DND-41 (cell line): ENCODE measurements around the gene ADGB.

Experiments used
- ATAC-seq: fragments of 200-7000 bp; cut with Tn5 transposase; 3 replicates; pipeline ENCODE4 v1.9.1; 2021; ENCODE audit warnings: low read depth; ENCODE audit not compliant: insufficient read depth
- DNase-seq: peaks from one replicate; pipeline ENCODE4 v3.0.0-alpha.2; 2020
- H2AFZ ChIP-seq: 2 replicates; pipeline ENCODE4 v1.6.0; 2012; ENCODE audit warnings: low read depth, low read length
- H3K27ac ChIP-seq: 2 replicates; pipeline ENCODE4 v1.5.1; 2012; ENCODE audit warnings: low read length, inconsistent platforms
- H3K27me3 ChIP-seq: fragments of 200-600 bp; sonication (generic); 2 replicates; pipeline ENCODE4 v1.6.0; 2012; ENCODE audit warnings: low read length, mild to moderate bottlenecking, inconsistent platforms; ENCODE audit not compliant: insufficient read depth, poor library complexity
- H3K36me3 ChIP-seq: 2 replicates; pipeline ENCODE4 v1.5.1; 2012; ENCODE audit warnings: low read length, inconsistent platforms; ENCODE audit not compliant: insufficient read depth
- H3K4me1 ChIP-seq: 2 replicates; pipeline ENCODE4 v1.5.1; 2012; ENCODE audit warnings: mild to moderate bottlenecking, low read length; ENCODE audit not compliant: insufficient read depth
- H3K4me2 ChIP-seq: 2 replicates; pipeline ENCODE4 v1.6.0; 2012; ENCODE audit warnings: mild to moderate bottlenecking, moderate library complexity, low read length, inconsistent platforms; ENCODE audit not compliant: insufficient read depth
- H3K4me3 ChIP-seq, 2 experiments: fragments of 200-600 bp in 1 of 2; shearing (Covaris generic) in 1 of 2; 2 replicates each; pipeline ENCODE4 v1.5.1; 2012 to 2016; ENCODE audit warnings: inconsistent platforms in 2 of 2, low read length in 2 of 2, mild to moderate bottlenecking in 2 of 2, low read depth in 1 of 2, moderate library complexity in 1 of 2
- H3K79me2 ChIP-seq: 2 replicates; pipeline ENCODE4 v1.6.0; 2012; ENCODE audit warnings: low read length, inconsistent platforms; ENCODE audit not compliant: insufficient read depth
- H3K9ac ChIP-seq: 2 replicates; pipeline ENCODE4 v1.6.0; 2012; ENCODE audit warnings: low read depth, mild to moderate bottlenecking, inconsistent platforms, low read length, moderate library complexity
- H3K9me3 ChIP-seq: 2 replicates; pipeline ENCODE4 v1.5.1; 2012; ENCODE audit warnings: low read length, moderate library complexity, mild to moderate bottlenecking, inconsistent platforms; ENCODE audit not compliant: insufficient read depth, severe bottlenecking
- H4K20me1 ChIP-seq: 2 replicates; pipeline ENCODE4 v1.6.0; 2012; ENCODE audit warnings: low read length; ENCODE audit not compliant: insufficient read depth
- CTCF ChIP-seq: IDR thresholded peaks from 2 replicates; pipeline ENCODE4 v1.5.1; 2012; ENCODE audit warnings: borderline replicate concordance, low read length, moderate library complexity, mild to moderate bottlenecking; ENCODE audit not compliant: poor library complexity, severe bottlenecking; ENCODE audit errors: extremely low read depth
- EZH2 ChIP-seq: IDR thresholded peaks from 3 replicates; pipeline ENCODE4 v1.6.1; 2012; ENCODE audit warnings: borderline replicate concordance, low read depth, mild to moderate bottlenecking, moderate library complexity, low read length, inconsistent platforms; ENCODE audit not compliant: severe bottlenecking

The ADGB gene

GRCh38 chr6:146856296-146856695, 257.5 kb downstream of the ADGB start:
- Histone ChIP-seq H3K36me3 (no peaks in the 10 kb centered on the region), H3K27me3 (no peaks in the 10 kb centered on the region), H3K4me2 (no peak overlapping the region), H3K27ac (no peak overlapping the region), H3K4me1 (no peaks in the 10 kb centered on the region), H2AFZ (no peak overlapping the region), H3K9ac (no peak overlapping the region), H3K9me3 (no peaks in the 10 kb centered on the region), H4K20me1 (no peaks in the 10 kb centered on the region), H3K79me2 (no peaks in the 10 kb centered on the region), H3K4me3 (no peak overlapping the region)
- TF ChIP-seq CTCF (no peak), EZH2 (no peak)
- ATAC-seq (no peak), DNase-seq (no peak)

- Histone ChIP-seq H3K36me3 (no peaks in the 10 kb centered on the region), H3K9ac (no peak overlapping the region), H3K4me1 (no peaks in the 10 kb centered on the region), H3K79me2 (no peaks in the 10 kb centered on the region), H3K4me2 (no peak overlapping the region), H3K9me3 (no peaks in the 10 kb centered on the region), H4K20me1 (no peaks in the 10 kb centered on the region), H3K27ac (no peak overlapping the region), H3K27me3 (no peaks in the 10 kb centered on the region), H3K4me3 (no peak overlapping the region), H2AFZ (no peak overlapping the region)
- DNase-seq (peak; percentile 56), ATAC-seq (peak; percentile 97)
- no peak for TF ChIP-seq EZH2
- peak; percentile 89 for TF ChIP-seq CTCF
These were observed 258.6 kb downstream of the ADGB start for GRCh38 chr6:146857180-146857979.

- no peak for DNase-seq
- Histone ChIP-seq H3K4me2 (no peak overlapping the region), H3K4me3 (no peak overlapping the region), H3K9me3 (no peaks in the 10 kb centered on the region), H4K20me1 (no peaks in the 10 kb centered on the region), H3K36me3 (no peaks in the 10 kb centered on the region), H3K27ac (no peak overlapping the region), H3K79me2 (no peaks in the 10 kb centered on the region), H3K9ac (no peak overlapping the region), H3K4me1 (no peaks in the 10 kb centered on the region), H3K27me3 (no peaks in the 10 kb centered on the region), H2AFZ (no peak overlapping the region)
- no peak for TF ChIP-seq CTCF
- TF ChIP-seq EZH2, result no peak
- no peak for ATAC-seq
These were observed 259.2 kb downstream of the ADGB start for GRCh38 chr6:146857980-146858347.

GRCh38 chr6:146859206-146859605, 260.4 kb downstream of the ADGB start:
- H3K4me1 ChIP-seq, result no peaks in the 10 kb centered on the region
- no peak overlapping the region for H2AFZ ChIP-seq
- no peak overlapping the region for H3K27ac ChIP-seq
- H3K36me3 ChIP-seq, result no peaks in the 10 kb centered on the region
- DNase-seq (no peak), ATAC-seq (no peak)
- no peaks in the 10 kb centered on the region for H4K20me1 ChIP-seq
- no peaks in the 10 kb centered on the region for H3K9me3 ChIP-seq
- no peaks in the 10 kb centered on the region for H3K27me3 ChIP-seq
- H3K4me3 ChIP-seq, result no peak overlapping the region
- no peak overlapping the region for H3K9ac ChIP-seq
- TF ChIP-seq CTCF (no peak), EZH2 (no peak)
- H3K79me2 ChIP-seq, result no peaks in the 10 kb centered on the region
- no peak overlapping the region for H3K4me2 ChIP-seq
